HG02852 (cell line): Measurements from ENCODE around the gene MOCS1.

Experiments used
- ATAC-seq: cut with Tn5 transposase; IDR thresholded peaks from one replicate; pipeline ENCODE4 v1.9.1; 2021; ENCODE audit warnings: mild to moderate bottlenecking, moderate library complexity; ENCODE audit not compliant: unreplicated experiment

Gene MOCS1

GRCh38 chr6:39925191-39925930 lies 8.9 kb downstream of the MOCS1 start:
- ATAC-seq, result no peak

GRCh38 chr6:39924283-39924682 lies 10.0 kb downstream of the MOCS1 start:
- no peak for ATAC-seq

- no peak for ATAC-seq
These were observed 10.4 kb downstream of the MOCS1 start for GRCh38 chr6:39923861-39924260.

- ATAC-seq, result no peak
These were observed 10.9 kb downstream of the MOCS1 start for GRCh38 chr6:39923394-39923793.

DNA sequence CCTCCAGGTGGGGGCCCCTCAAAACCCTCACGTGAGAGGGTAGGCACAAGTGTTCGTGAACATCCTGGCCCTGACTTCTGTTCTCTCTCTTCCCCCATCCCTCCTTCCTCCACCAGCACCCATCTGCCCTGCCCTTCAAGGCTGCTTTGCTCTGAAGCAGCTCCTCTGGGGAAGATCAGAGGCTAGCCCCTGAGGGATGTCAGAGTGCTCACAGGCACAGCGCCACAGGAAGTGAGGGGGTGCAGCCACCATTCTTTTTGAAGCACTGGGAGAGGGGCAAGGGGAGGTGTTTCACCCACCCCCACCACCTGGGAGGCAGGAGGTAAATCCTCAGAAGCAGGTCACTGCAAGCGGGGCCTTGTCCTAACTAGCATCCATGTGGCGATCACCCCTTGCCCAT lies 11.4 kb downstream of the MOCS1 start:
- no peak for ATAC-seq

DNA sequence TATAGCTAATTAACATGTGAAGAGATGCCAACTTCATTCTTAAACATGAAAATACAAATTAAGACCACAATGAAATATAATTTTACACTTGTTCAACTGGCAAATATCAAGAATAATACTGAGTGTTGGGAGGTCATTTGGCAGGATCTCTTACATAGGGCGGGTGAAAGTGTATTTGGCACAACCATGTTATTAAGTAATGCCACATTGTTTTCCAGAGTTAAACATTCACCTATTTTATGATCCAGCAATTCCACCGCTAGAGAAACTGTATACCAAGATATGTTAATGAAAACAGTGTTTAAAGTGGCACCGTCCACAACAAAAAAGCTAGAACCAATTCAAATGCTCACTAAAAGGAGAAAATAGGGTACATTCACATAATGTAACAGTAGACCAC lies 14.1 kb downstream of the MOCS1 start:
- no peak for ATAC-seq

DNA sequence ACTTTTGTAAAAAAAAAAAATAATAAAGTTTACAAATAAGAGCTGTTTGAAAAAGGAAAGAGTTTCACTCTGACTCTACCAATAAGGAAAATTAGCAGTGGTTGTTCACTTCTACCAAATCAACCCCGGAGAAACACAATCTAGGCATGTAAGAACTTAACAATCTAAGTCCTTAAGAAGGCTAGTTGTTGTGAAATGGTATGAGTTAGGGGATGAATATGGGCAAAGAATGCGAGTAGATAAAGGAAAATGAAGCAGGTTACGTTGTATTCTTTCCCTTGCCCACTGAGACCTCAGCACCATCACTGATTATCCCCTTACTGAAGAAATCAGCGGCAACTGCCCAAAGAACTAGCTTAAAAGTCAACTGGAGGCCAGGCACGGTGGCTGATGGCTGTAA lies 15.4 kb downstream of the MOCS1 start:
- no peak for ATAC-seq

- no peak for ATAC-seq
These were observed 16.3 kb downstream of the MOCS1 start for GRCh38 chr6:39917981-39918380.

DNA sequence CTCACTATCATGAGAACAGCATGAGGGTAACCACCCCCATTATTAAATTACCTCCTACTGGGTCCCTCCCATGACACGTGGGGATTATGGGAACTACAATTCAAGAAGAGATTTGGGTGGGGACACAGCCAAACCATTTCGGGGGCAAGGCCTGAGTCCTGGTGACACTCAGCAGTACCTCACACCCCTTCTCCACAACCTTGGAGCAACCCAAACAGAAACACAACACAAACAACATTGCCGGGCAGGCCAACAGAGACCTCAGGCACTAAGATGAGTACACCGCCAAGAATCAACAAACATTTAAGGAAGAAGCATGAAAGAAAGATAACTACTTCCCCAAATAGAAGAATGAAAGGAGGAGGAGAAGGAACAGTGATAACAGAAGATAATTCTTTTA lies 16.9 kb downstream of the MOCS1 start:
- ATAC-seq, result no peak

GRCh38 chr6:39915866-39916265 lies 18.4 kb downstream of the MOCS1 start:
- no peak for ATAC-seq

- no peak for ATAC-seq
These were observed 20.0 kb downstream of the MOCS1 start for GRCh38 chr6:39914239-39914638.

DNA sequence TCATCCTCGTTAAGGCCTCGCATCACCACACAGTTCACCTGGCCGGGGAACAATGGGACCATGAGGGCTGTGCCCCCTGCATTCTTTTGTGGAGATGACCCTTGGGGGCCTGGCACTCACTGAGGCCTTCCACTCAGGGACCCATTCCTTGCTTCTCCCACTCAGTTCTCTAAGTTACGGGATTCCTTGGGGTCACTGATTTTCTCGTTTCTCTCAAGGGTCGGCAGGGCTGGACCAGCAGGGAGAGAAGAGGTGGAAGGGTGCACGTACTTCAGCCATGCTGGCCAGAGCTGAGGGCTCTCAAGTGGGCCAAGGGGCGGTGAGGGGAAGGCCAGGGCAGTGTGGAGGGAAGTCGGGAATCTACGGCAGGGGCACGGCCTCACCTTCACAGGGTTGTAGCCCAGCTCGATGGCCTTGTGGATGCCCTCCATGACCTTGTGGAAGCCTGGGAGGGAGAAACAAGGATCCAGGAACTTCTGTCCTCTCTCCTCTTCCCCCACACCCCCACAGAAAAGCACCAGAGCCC lies 20.8 kb downstream of the MOCS1 start:
- no peak for ATAC-seq

- ATAC-seq, result no peak
These were observed 21.8 kb downstream of the MOCS1 start for GRCh38 chr6:39912446-39912845.

DNA sequence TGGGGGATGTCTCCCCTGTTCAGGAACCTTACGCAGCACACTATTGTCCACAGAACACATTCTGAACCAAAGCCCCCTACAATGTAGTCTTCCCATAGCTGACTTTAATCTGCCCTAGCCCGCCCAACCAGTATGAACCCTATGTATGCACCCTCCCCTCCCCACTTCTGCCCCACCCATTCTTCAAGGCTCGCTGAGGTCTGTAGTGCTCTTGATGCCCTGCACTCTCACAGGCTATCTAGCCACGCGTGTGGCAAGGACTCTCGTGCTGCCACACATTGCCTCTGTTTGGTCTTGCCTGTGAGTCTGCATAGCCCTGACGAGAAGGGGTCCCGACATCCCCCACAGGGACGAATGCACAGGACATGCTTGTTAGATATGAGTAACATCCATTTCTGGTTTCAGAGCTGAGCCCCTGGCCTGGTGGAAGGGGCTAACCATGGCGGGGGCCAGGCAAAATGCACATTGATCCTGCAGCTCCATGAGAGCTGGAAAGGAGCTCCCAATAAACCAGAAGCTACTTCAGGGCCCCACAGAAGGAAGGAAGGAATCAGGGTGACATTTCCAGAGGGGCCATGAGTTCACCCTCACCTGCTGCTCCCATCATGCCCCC lies 22.6 kb downstream of the MOCS1 start:
- ATAC-seq, result no peak

- ATAC-seq, result no peak
These were observed 23.5 kb downstream of the MOCS1 start for GRCh38 chr6:39910744-39911143.

- no peak for ATAC-seq
These were observed 24.1 kb downstream of the MOCS1 start for GRCh38 chr6:39910164-39910563.

DNA sequence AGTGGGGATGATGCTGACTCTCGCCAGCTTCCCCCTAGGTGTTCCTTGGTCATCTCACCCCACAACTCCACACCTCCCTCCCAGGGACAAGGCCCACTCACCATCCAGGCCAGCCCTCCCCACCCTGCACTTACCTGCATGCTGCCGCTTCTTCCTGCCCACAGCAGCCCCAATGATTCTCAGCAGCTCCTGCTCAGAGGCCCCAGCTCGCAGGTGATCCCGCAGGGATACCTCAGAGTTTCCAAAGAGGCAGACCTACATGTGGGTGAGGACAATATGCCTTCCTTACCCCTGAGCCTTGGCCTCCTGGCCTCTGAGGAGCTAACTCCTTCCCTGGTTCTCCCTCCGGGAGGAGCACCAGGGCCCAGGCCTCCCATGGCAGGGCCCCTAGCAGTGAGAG lies 24.6 kb downstream of the MOCS1 start:
- no peak for ATAC-seq

DNA sequence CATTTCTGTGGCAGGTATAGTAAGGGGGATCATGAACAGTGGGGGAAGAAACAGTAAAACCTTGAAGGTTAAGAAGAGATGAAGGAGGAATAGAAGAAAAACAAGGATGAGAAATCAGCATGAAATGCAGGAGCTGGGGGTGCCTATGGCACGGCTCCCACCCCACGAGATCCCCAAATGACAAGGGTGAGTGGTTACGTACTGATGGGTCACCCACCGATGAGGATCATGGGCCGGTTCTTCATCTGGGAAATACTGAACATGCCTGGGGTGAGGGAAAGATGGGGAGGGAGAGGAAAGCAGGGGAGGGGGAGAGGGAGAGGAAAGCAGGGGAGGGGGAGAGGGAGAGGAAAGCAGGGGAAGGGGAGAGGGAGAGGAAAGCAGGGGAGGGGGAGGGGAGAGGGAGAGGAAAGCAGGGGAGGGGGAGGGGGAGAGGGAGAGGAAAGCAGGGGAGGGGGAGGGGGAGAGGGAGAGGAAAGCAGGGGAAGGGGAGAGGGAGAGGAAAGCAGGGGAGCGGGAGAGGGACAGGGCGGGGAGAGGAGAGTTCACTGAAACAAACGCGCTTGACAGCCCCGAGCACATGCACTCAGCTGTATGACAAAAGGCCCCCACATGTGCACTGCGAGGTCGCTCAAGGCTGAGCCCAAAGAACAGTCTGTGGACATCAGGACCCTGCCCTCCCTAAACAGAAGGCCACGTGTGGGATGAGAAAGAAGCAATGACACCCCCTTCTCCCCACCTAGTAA lies 25.3 kb downstream of the MOCS1 start:
- no peak for ATAC-seq

GRCh38 chr6:39907871-39908575 lies 26.2 kb downstream of the MOCS1 start:
- ATAC-seq, result no peak

- ATAC-seq, result no peak
These were observed 27.9 kb downstream of the MOCS1 start for GRCh38 chr6:39906318-39906761.

GRCh38 chr6:39905640-39905975 lies 28.7 kb downstream of the MOCS1 start:
- no peak for ATAC-seq
